Astrocyte (in vitro differentiated cells and primary cell): ENCODE data around the gene ATRNL1.

Experiments used
- EZH2 ChIP-seq: IDR thresholded peaks from 2 replicates; pipeline ENCODE4 v1.6.1; 2012; ENCODE audit warnings: mild to moderate bottlenecking, low read length, inconsistent platforms; ENCODE audit not compliant: insufficient read depth
- TF ChIP-seq, protein P1 (sequence below): IDR thresholded peaks from 2 replicates; pipeline ENCODE4 v1.5.1; 2011; ENCODE audit warnings: low read depth, mild to moderate bottlenecking, inconsistent platforms, low read length, moderate library complexity; ENCODE audit not compliant: insufficient read depth

DNA sequence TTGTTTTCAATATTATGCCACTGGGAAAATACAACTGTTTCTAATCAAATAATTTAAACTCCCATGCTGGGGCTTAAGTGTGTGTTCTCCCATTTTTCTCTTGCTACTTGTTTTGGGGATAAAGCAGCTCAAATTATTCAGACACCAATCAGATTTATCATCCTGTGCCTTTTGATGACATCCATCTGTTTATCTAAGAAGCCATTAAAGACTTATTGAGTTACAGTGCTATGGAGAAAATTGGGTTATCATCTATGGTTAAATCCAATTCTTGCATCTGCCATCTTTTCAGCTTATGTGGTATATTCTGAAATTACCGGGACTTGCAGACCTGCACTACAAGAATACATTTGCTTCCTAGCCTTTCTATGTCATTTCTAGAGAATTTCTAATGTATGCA is 778.7 kb downstream of the ATRNL1 start:
- TF ChIP-seq EZH2, result no peak
- TF ChIP-seq, protein P1, sequence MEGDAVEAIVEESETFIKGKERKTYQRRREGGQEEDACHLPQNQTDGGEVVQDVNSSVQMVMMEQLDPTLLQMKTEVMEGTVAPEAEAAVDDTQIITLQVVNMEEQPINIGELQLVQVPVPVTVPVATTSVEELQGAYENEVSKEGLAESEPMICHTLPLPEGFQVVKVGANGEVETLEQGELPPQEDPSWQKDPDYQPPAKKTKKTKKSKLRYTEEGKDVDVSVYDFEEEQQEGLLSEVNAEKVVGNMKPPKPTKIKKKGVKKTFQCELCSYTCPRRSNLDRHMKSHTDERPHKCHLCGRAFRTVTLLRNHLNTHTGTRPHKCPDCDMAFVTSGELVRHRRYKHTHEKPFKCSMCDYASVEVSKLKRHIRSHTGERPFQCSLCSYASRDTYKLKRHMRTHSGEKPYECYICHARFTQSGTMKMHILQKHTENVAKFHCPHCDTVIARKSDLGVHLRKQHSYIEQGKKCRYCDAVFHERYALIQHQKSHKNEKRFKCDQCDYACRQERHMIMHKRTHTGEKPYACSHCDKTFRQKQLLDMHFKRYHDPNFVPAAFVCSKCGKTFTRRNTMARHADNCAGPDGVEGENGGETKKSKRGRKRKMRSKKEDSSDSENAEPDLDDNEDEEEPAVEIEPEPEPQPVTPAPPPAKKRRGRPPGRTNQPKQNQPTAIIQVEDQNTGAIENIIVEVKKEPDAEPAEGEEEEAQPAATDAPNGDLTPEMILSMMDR, result no peak
